ENCODE measurements around the gene DPH6.
"Not testable (repeated sequence)": the region's sequence is repeated elsewhere in the genome, so short reads cannot be mapped to it uniquely, and the experiment has no call there.

Gene DPH6

GRCh38 chr15:35545824-35546510, at the start of gene DPH6:
TSS of gene DPH6 (minus strand) at chr15:35546165. CDS start at chr15:35546141, 24 bp downstream.
- Histone ChIP-seq H3K27ac (peak within 1 kb of the TSS; percentile 97), H3K36me3 (replicated peaks) (no peaks in the 10 kb centered on the region), H3K4me3 (ENCODE audit: low read depth, low read length) (peak within 1 kb of the TSS; percentile 64), H3K27me3 (replicated peaks) (no peaks in the 10 kb centered on the region)
- in situ Hi-C loops (cut with HindIII; ENCODE audit: low pct_ligation_motif_present, low sequenced_read_pairs), result loop anchor here (25.0 kb wide), 1 partner anchor 1566 kb away; the partner anchor contains the start of gene MEIS2
- peak; percentile 80 for DNase-seq
- TF ChIP-seq CTCF (IDR thresholded peaks at IDR 0.05; ENCODE audit: low read depth, low read length, missing control alignments), result no peak

- Histone ChIP-seq H3K27ac (no peak overlapping the region), H3K27me3 (replicated peaks) (no peaks in the 10 kb centered on the region), H3K36me3 (replicated peaks) (no peaks in the 10 kb centered on the region), H3K4me3 (ENCODE audit: low read depth, low read length) (no peak overlapping the region)
- TF ChIP-seq CTCF (IDR thresholded peaks at IDR 0.05; ENCODE audit: low read depth, low read length, missing control alignments), result no peak
- in situ Hi-C loops (cut with HindIII; ENCODE audit: low pct_ligation_motif_present, low sequenced_read_pairs), result no loop called here
- DNase-seq, result no peak
Measured at GRCh38 chr15:35595656-35596055, 49.7 kb upstream of the DPH6 start.

DNA sequence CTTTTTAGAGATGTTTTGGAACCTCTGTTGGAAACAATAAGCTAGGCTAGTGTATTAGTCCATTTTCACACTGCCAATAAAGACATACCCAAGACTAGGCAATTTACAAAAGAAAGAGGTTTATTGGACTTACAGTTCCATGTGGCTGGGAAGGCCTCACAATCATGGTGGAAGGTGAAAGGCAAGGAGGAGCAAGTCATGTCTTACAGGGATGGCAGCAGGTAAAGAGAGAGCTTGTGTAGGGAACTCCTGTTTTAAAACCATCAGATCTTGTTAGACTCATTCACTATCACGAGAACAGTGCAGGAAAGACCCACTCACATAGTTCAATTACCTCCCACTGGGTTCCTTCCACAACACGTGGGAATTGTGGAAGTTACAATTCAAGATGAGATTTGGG, 46.0 kb upstream of the DPH6 start:
- in situ Hi-C loops (cut with HindIII; ENCODE audit: low pct_ligation_motif_present, low sequenced_read_pairs), result not testable (repeated sequence)

GRCh38 chr15:35583863-35584528, 38.0 kb upstream of the DPH6 start:
- H3K36me3 ChIP-seq (replicated peaks), result no peaks in the 10 kb centered on the region
- no peaks in the 10 kb centered on the region for H3K27me3 ChIP-seq (replicated peaks)
- TF ChIP-seq CTCF (IDR thresholded peaks at IDR 0.05; ENCODE audit: low read depth, low read length, missing control alignments), result no peak
- DNase-seq, result no peak
- in situ Hi-C loops (cut with HindIII; ENCODE audit: low pct_ligation_motif_present, low sequenced_read_pairs), result no loop called here
- H3K4me3 ChIP-seq (ENCODE audit: low read depth, low read length), result no peak overlapping the region
- no peak overlapping the region for H3K27ac ChIP-seq

More for the DNA sequence above, 46.0 kb upstream of the DPH6 start:
- not testable (repeated sequence) for H3K4me3 ChIP-seq (ENCODE audit: low read depth, low read length); H3K36me3 ChIP-seq (replicated peaks); H3K27ac ChIP-seq; DNase-seq; H3K27me3 ChIP-seq (replicated peaks)

DNA sequence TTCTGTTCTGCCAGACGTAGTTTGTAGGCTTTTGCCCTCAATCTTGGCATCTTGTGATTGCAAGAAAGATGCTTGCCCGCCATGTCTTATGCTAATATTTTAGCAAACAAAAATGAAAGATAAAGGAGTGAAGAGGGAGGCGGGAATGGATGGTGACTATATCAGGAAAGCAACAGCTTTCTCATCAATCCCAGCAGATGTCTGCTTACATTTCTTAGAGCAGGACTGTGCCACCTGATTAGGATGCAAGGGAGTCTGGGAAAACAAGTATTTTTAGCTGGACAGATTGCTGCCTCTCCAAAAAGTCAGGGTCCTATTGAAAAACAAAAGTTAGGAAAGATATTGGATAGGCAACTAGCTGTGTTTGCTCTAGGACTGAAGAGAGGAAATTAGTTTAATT, 34.6 kb upstream of the DPH6 start:
- Histone ChIP-seq H3K27me3 (replicated peaks) (no peaks in the 10 kb centered on the region), H3K27ac (no peak overlapping the region), H3K36me3 (replicated peaks) (no peaks in the 10 kb centered on the region), H3K4me3 (ENCODE audit: low read depth, low read length) (no peak overlapping the region)
- in situ Hi-C loops (cut with HindIII; ENCODE audit: low pct_ligation_motif_present, low sequenced_read_pairs), result no loop called here
- DNase-seq, result no peak
- no peak for TF ChIP-seq CTCF (IDR thresholded peaks at IDR 0.05; ENCODE audit: low read depth, low read length, missing control alignments)

- H3K36me3 ChIP-seq (replicated peaks), result no peaks in the 10 kb centered on the region
- H3K4me3 ChIP-seq (ENCODE audit: low read depth, low read length), result no peak overlapping the region
- no peaks in the 10 kb centered on the region for H3K27me3 ChIP-seq (replicated peaks)
- DNase-seq, result no peak
- no peak for TF ChIP-seq CTCF (IDR thresholded peaks at IDR 0.05; ENCODE audit: low read depth, low read length, missing control alignments)
- H3K27ac ChIP-seq, result no peak overlapping the region
- in situ Hi-C loops (cut with HindIII; ENCODE audit: low pct_ligation_motif_present, low sequenced_read_pairs), result no loop called here
Measured at GRCh38 chr15:35567392-35567791, 21.4 kb upstream of the DPH6 start.
